K562 (cell line): ENCODE measurements around the gene PEX3. TPM values are rescaled to one million over a fixed set of nuclear protein-coding genes. Genes with fewer than 3 reads are reported as not detected.
A peak's percentile ranks its signal among the peaks of the same experiment; 100 is the strongest.

Experiments
- ATAC-seq: fragments of 200-7000 bp; cut with Tn5 transposase; 3 replicates; pipeline ENCODE4 v1.9.1; 2020; ENCODE audit warnings: moderate library complexity
- BruUV-seq: library from RNA; stranded (reverse); fragments of 400-500 nt; replicated peaks from 2 replicates; lab custom pipeline; 2021; lab: Mats Ljungman, UMichigan
- CTCF ChIA-PET: fragments of 300-600 bp; formaldehyde crosslinking; extraction: SDS; loops from one replicate; lab custom pipeline; 2021; ENCODE audit warnings: low intra/inter-chr PET ratio; lab: Yijun Ruan, JAX
- POLR2A ChIA-PET: fragments of 300-600, 350-650 bp; sonication (Branson Sonifier 250); formaldehyde crosslinking; extraction: SDS; loops from one replicate; lab custom pipeline; 2021; ENCODE audit warnings: antibody characterized with exemption, inconsistent platforms; lab: Yijun Ruan, JAX
- DNase-seq, 4 experiments: peaks; one replicate each; pipeline versions ENCODE4 v3.0.0 to v3.0.0-alpha.2; 2011 to 2018; ENCODE audit warnings: low spot score in 3 of 4, mixed read lengths in 3 of 4; ENCODE audit errors: extremely low read depth in 1 of 4
- FAIRE-seq: peaks from 2 replicates; lab custom pipeline; 2011; peaks lifted over from hg19 to GRCh38; lab: Jason Lieb, UNC
- H2AFZ ChIP-seq: 2 replicates; pipeline ENCODE4 v1.6.0; 2011; ENCODE audit warnings: low read depth, low read length, control low read depth, inconsistent platforms
- H3K27ac ChIP-seq: fragments of 200-600 bp; 3 replicates; pipeline ENCODE4 v1.8.0; 2011; ENCODE audit warnings: low read depth, mild to moderate bottlenecking, control low read depth, inconsistent platforms, low read length, moderate library complexity, mixed read lengths; ENCODE audit errors: extremely low read depth
- H3K27me3 ChIP-seq, 2 experiments: fragments of 300-600 bp in 1 of 2; 2 replicates in 1 of 2; 3 replicates in 1 of 2; pipeline versions ENCODE4 v1.6.0 to v1.8.0; 2011; ENCODE audit warnings: inconsistent platforms in 2 of 2, low read length in 2 of 2, mild to moderate bottlenecking in 1 of 2, mixed read lengths in 1 of 2, moderate library complexity in 1 of 2; ENCODE audit not compliant: control insufficient read depth in 2 of 2, insufficient read depth in 2 of 2
- H3K36me3 ChIP-seq: fragments of 300-600 bp; 3 replicates; pipeline ENCODE4 v1.8.0; 2011; ENCODE audit warnings: mild to moderate bottlenecking, low read length, inconsistent platforms; ENCODE audit not compliant: control insufficient read depth, insufficient read depth
- H3K4me1 ChIP-seq, 2 experiments: fragments of 200-600 bp in 1 of 2; replicated peaks in 1 of 2; 2 replicates in 1 of 2; 3 replicates in 1 of 2; pipeline versions ENCODE4 v1.5.1 to v1.8.0; 2011; ENCODE audit warnings: inconsistent platforms in 2 of 2, low read length in 2 of 2, mild to moderate bottlenecking in 1 of 2, mixed read lengths in 1 of 2, moderate library complexity in 1 of 2; ENCODE audit not compliant: control insufficient read depth in 2 of 2, insufficient read depth in 2 of 2
- H3K4me2 ChIP-seq: 2 replicates; pipeline ENCODE4 v1.6.1; 2011; ENCODE audit warnings: low read length, control low read depth, inconsistent platforms, mixed read lengths; ENCODE audit not compliant: insufficient read depth
- H3K4me3 ChIP-seq: fragments of 200-600 bp; sonication (generic), shearing (Covaris generic); 2 replicates; pipeline ENCODE4 v1.5.1; 2016; ENCODE audit warnings: control low read depth, inconsistent platforms
- H3K79me2 ChIP-seq: fragments of 200-600 bp; 3 replicates; pipeline ENCODE4 v1.8.0; 2011; ENCODE audit warnings: low read length, inconsistent platforms; ENCODE audit not compliant: control insufficient read depth, insufficient read depth
- H3K9ac ChIP-seq, 2 experiments: 2 replicates each; pipeline versions ENCODE4 v1.6.0 to v1.6.1; 2011; ENCODE audit warnings: low read depth in 2 of 2, low read length in 2 of 2, control low read depth in 1 of 2, inconsistent platforms in 1 of 2, mild to moderate bottlenecking in 1 of 2, mixed read lengths in 1 of 2; ENCODE audit not compliant: insufficient read depth in 1 of 2
- H3K9me1 ChIP-seq: one replicate; pipeline ENCODE4 v1.6.0; 2011; ENCODE audit warnings: inconsistent platforms, mild to moderate bottlenecking, low read length, moderate library complexity; ENCODE audit not compliant: control insufficient read depth, insufficient read depth
- H3K9me3 ChIP-seq: replicated peaks from 2 replicates; pipeline ENCODE4 v1.5.1; 2011; ENCODE audit warnings: low read depth, low read length, inconsistent platforms; ENCODE audit not compliant: control insufficient read depth, insufficient read depth
- H4K20me1 ChIP-seq: replicated peaks from 2 replicates; pipeline ENCODE4 v1.6.1; 2011; ENCODE audit warnings: low read length, inconsistent platforms, mixed read lengths; ENCODE audit not compliant: control insufficient read depth, insufficient read depth
- C11orf30 ChIP-seq: fragments of 450-650 bp; IDR thresholded peaks from 2 replicates; pipeline ENCODE4 v1.6.1; 2016; ENCODE audit warnings: low read depth, mild to moderate bottlenecking
- CEBPG ChIP-seq, 3 experiments: fragments of 200-800 bp in 1 of 3; sonication (Bioruptor generic) in 1 of 3; sonication (generic) in 1 of 3; formaldehyde crosslinking in 1 of 3; IDR thresholded peaks in 2 of 3; conservative IDR thresholded peaks in 1 of 3; 2 replicates each; pipeline versions ENCODE4 v1.6.1 to v1.8.0; 2016 to 2022; ENCODE audit warnings: missing compliant biosample characterization in 2 of 3, missing genetic modification characterization in 2 of 3, mild to moderate bottlenecking in 1 of 3, missing genetic modification reagents in 1 of 3
- CREB1 ChIP-seq, 2 experiments: sonication (generic) in 1 of 2; formaldehyde crosslinking in 1 of 2; IDR thresholded peaks; 2 replicates each; pipeline versions ENCODE4 v1.6.1 to v1.8.0; 2012 to 2022; ENCODE audit warnings: inconsistent platforms in 1 of 2, mild to moderate bottlenecking in 1 of 2, missing genetic modification reagents in 1 of 2, moderate library complexity in 1 of 2
- MAFG ChIP-seq: fragments of 450-650 bp; conservative IDR thresholded peaks from 2 replicates; pipeline ENCODE4 v1.6.1; 2016; ENCODE audit warnings: missing genetic modification characterization, missing compliant biosample characterization
- POLR2H ChIP-seq: IDR thresholded peaks from 2 replicates; pipeline ENCODE4 v1.6.1; 2016; ENCODE audit warnings: missing genetic modification characterization, low read depth, mild to moderate bottlenecking, control low read depth, missing compliant biosample characterization, moderate library complexity
- ZNF224 ChIP-seq: sonication (generic); formaldehyde crosslinking; IDR thresholded peaks from 2 replicates; pipeline ENCODE4 v1.8.0; 2022; ENCODE audit warnings: mild to moderate bottlenecking, missing genetic modification reagents
- ZNF316 ChIP-seq: fragments of 450-650 bp; IDR thresholded peaks from 2 replicates; pipeline ENCODE4 v1.6.1; 2016
- ZNF41 ChIP-seq: fragments of 250-450 bp; sonication (Bioruptor Pico); conservative IDR thresholded peaks from 2 replicates; pipeline ENCODE4 v1.4.0; 2020; ENCODE audit warnings: mild to moderate bottlenecking
- ZNF449 ChIP-seq: fragments of 250-450 bp; sonication (Bioruptor Pico); IDR thresholded peaks from 2 replicates; pipeline ENCODE4 v1.8.0; 2022; ENCODE audit warnings: moderate library complexity, mild to moderate bottlenecking, inconsistent platforms
- ZNF785 ChIP-seq: fragments of 250-450 bp; sonication (Bioruptor Pico); IDR thresholded peaks from 2 replicates; pipeline ENCODE4 v1.4.0; 2020; ENCODE audit warnings: mild to moderate bottlenecking
- WGBS: fragments of 100-300 bp; shearing (Covaris generic); methylation state at CpG from one replicate; pipeline ENCODE4 v1.1.6; 2016; ENCODE audit warnings: low coverage, mixed read lengths; ENCODE audit not compliant: insufficient coverage; ENCODE audit errors: missing lambda C conversion rate; 5-methylcytosine and 5-hydroxymethylcytosine counted together
- in situ Hi-C: fragments of 300-500 bp; cut with MboI; formaldehyde crosslinking; loops from 4 replicates; pipeline ENCODE4 v1.15.0; 2018; ENCODE audit warnings: inconsistent platforms, mixed read lengths
- intact Hi-C: fragments of 100-400 bp; cut with micrococcal nuclease; formaldehyde crosslinking; loops from 2 replicates; pipeline ENCODE4 v1.14.2; 2022
- polyA plus RNA-seq, 8 experiments: library from polyadenylated mRNA; depleted of rRNA in 4 of 8; stranded (reverse) in 5 of 8; unstranded in 3 of 8; fragments of >200 nt; fragmentation: Nextera tagmentation in 2 of 8; fragmentation: Illumina TruSeq in 1 of 8; extraction: Ambion mirVana in 2 of 8; extraction: Trizol in 1 of 8; gene quantifications; 2 replicates each; pipeline versions ENCODE4 v1.2.1 to v1.2.3, GENCODE V29; 2011 to 2014; ENCODE audit warnings: inconsistent platforms in 1 of 8, missing spikeins in 1 of 8
- total RNA-seq, 7 experiments: library from RNA; depleted of rRNA in 6 of 7; stranded (reverse); fragments of >200 nt in 6 of 7; fragmentation: Illumina TruSeq in 2 of 7; extraction: Trizol in 2 of 7; gene quantifications; 2 replicates each; pipeline versions ENCODE4 v1.2.1 to v1.2.3, GENCODE V29; 2011 to 2021; ENCODE audit warnings: low replicate concordance in 1 of 7
- TF ChIP-seq, protein P1 (sequence below): fragments of 450-650 bp; formaldehyde crosslinking; IDR thresholded peaks from 2 replicates; pipeline ENCODE4 v1.4.0; 2020; ENCODE audit warnings: mild to moderate bottlenecking, moderate library complexity
- TF ChIP-seq, protein P2 (sequence below): fragments of 250-450 bp; sonication (Bioruptor Pico); IDR thresholded peaks from 2 replicates; pipeline ENCODE4 v1.9.0; 2021; ENCODE audit warnings: mild to moderate bottlenecking
- TF ChIP-seq, protein P3 (sequence below): fragments of 450-650 bp; IDR thresholded peaks from 2 replicates; pipeline ENCODE4 v1.6.1; 2018; ENCODE audit not compliant: partially characterized antibody

Gene PEX3
- total and polyA plus RNA-seq, 9 of the 15 experiments (the other 6 are each of a cell fraction or from before 2014, with no cell fraction given): 17.3 to 69.6 (median 32.7) TPM

- in situ Hi-C loops: no loop called here
- no peak for FAIRE-seq
- no TSS peak for BruUV-seq
- Histone ChIP-seq H3K9ac (no peak overlapping the region), H4K20me1 (no peaks in the 10 kb centered on the region), H3K27me3 (no peaks in the 10 kb centered on the region), H3K9me3 (no peaks in the 10 kb centered on the region), H3K27ac (no peak overlapping the region)
- CTCF ChIA-PET: no interaction called here
- POLR2A ChIA-PET: no interaction called here
- intact Hi-C loops: no loop called here
- peak; percentile 6; the same call in 1 of the 2 replicates for TF ChIP-seq C11orf30
- no peak for TF ChIP-seq CREB1 (IDR thresholded peaks at IDR 0.05)
- no peak for TF ChIP-seq CREB1 (CRISPR knock-in tag; IDR thresholded peaks at IDR 0.05)
- TF ChIP-seq ZNF316: peak; percentile 29; the same call in 1 of the 2 replicates
- TF ChIP-seq, protein P1, sequence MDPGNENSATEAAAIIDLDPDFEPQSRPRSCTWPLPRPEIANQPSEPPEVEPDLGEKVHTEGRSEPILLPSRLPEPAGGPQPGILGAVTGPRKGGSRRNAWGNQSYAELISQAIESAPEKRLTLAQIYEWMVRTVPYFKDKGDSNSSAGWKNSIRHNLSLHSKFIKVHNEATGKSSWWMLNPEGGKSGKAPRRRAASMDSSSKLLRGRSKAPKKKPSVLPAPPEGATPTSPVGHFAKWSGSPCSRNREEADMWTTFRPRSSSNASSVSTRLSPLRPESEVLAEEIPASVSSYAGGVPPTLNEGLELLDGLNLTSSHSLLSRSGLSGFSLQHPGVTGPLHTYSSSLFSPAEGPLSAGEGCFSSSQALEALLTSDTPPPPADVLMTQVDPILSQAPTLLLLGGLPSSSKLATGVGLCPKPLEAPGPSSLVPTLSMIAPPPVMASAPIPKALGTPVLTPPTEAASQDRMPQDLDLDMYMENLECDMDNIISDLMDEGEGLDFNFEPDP (CRISPR knock-in tag): no peak
- TF ChIP-seq, protein P2, sequence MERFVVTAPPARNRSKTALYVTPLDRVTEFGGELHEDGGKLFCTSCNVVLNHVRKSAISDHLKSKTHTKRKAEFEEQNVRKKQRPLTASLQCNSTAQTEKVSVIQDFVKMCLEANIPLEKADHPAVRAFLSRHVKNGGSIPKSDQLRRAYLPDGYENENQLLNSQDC (CRISPR knock-in tag): no peak
- TF ChIP-seq ZNF449: no peak
- no peak for TF ChIP-seq ZNF224 (CRISPR knock-in tag)
- no peak for TF ChIP-seq CEBPG (CRISPR knock-in tag; IDR thresholded peaks at IDR 0.05)
- no peak for TF ChIP-seq CEBPG (tag; conservative IDR thresholded peaks at IDR 0.05 in 1 of 2, IDR thresholded peaks at IDR 0.05 in 1 of 2)
- TF ChIP-seq, protein P3, sequence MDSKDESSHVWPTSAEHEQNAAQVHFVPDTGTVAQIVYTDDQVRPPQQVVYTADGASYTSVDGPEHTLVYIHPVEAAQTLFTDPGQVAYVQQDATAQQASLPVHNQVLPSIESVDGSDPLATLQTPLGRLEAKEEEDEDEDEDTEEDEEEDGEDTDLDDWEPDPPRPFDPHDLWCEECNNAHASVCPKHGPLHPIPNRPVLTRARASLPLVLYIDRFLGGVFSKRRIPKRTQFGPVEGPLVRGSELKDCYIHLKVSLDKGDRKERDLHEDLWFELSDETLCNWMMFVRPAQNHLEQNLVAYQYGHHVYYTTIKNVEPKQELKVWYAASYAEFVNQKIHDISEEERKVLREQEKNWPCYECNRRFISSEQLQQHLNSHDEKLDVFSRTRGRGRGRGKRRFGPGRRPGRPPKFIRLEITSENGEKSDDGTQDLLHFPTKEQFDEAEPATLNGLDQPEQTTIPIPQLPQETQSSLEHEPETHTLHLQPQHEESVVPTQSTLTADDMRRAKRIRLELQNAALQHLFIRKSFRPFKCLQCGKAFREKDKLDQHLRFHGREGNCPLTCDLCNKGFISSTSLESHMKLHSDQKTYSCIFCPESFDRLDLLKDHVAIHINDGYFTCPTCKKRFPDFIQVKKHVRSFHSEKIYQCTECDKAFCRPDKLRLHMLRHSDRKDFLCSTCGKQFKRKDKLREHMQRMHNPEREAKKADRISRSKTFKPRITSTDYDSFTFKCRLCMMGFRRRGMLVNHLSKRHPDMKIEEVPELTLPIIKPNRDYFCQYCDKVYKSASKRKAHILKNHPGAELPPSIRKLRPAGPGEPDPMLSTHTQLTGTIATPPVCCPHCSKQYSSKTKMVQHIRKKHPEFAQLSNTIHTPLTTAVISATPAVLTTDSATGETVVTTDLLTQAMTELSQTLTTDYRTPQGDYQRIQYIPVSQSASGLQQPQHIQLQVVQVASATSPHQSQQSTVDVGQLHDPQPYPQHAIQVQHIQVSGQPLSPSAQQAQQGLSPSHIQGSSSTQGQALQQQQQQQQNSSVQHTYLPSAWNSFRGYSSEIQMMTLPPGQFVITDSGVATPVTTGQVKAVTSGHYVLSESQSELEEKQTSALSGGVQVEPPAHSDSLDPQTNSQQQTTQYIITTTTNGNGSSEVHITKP: no peak
- TF ChIP-seq ZNF785 (CRISPR knock-in tag): no peak
- no peak for TF ChIP-seq POLR2H (tag)
- TF ChIP-seq MAFG (tag): peak; percentile 8; the same call in 1 of the 2 replicates
- no peak for TF ChIP-seq ZNF41
- TF ChIP-seq, all 486 proteins: peak for 3
- H3K79me2 ChIP-seq: no peaks in the 10 kb centered on the region
- ATAC-seq (no peak), DNase-seq (no peak)
- H3K4me3 ChIP-seq: no peak overlapping the region
- H3K9me1 ChIP-seq: no peaks in the 10 kb centered on the region
- no peak overlapping the region for H3K4me2 ChIP-seq
- WGBS: 67% methylated on average over 1 of the region's 1 CpG
- H3K4me1 ChIP-seq: no peaks in the 10 kb centered on the region
- no peak overlapping the region for H2AFZ ChIP-seq
- peaks cover 92% of the 10 kb centered on the region for H3K36me3 ChIP-seq
Observed at GRCh38 chr6:143431226-143431625, 19.4 kb upstream of the PEX3 start.
